ENCODE data around the gene SEPTIN2.
"Not testable (repeated sequence)": the region's sequence is repeated elsewhere in the genome, so short reads cannot be mapped to it uniquely, and the experiment has no call there.

SEPTIN2 gene

GRCh38 chr2:241373446-241373845 is 57.7 kb downstream of the SEPTIN2 start:
- no peaks in the 10 kb centered on the region for H3K9me3 Mint-ChIP-seq
- DNase-seq (no peak), ATAC-seq (no peak)
- H3K27ac Mint-ChIP-seq = no peak overlapping the region
- no peaks in the 10 kb centered on the region for H3K4me1 Mint-ChIP-seq
- no peak overlapping the region for H3K4me3 Mint-ChIP-seq
- no peaks in the 10 kb centered on the region for H3K27me3 Mint-ChIP-seq

GRCh38 chr2:241373906-241374305 is 58.2 kb downstream of the SEPTIN2 start:
- H3K27ac Mint-ChIP-seq, ATAC-seq, H3K4me3 Mint-ChIP-seq, H3K9me3 Mint-ChIP-seq, H3K27me3 Mint-ChIP-seq, DNase-seq, H3K4me1 Mint-ChIP-seq: not testable (repeated sequence)

GRCh38 chr2:241375300-241375699 is 59.6 kb downstream of the SEPTIN2 start:
- DNase-seq (no peak), ATAC-seq (no peak)
- no peaks in the 10 kb centered on the region for H3K4me1 Mint-ChIP-seq
- H3K4me3 Mint-ChIP-seq = no peak overlapping the region
- H3K9me3 Mint-ChIP-seq = no peaks in the 10 kb centered on the region
- no peaks in the 10 kb centered on the region for H3K27me3 Mint-ChIP-seq
- no peak overlapping the region for H3K27ac Mint-ChIP-seq

- Mint-ChIP-seq H3K27me3 (no peaks in the 10 kb centered on the region), H3K4me3 (no peak overlapping the region), H3K4me1 (no peaks in the 10 kb centered on the region), H3K27ac (no peak overlapping the region), H3K9me3 (no peaks in the 10 kb centered on the region)
- ATAC-seq (no peak), DNase-seq (no peak)
Measured at GRCh38 chr2:241376808-241377207, 61.1 kb downstream of the SEPTIN2 start.

- ATAC-seq = no peak
- DNase-seq = no peak
- Mint-ChIP-seq H3K4me3 (no peak overlapping the region), H3K9me3 (no peaks in the 10 kb centered on the region), H3K27me3 (no peaks in the 10 kb centered on the region), H3K4me1 (no peaks in the 10 kb centered on the region), H3K27ac (no peak overlapping the region)
Measured at GRCh38 chr2:241378816-241379215, 63.1 kb downstream of the SEPTIN2 start.

GRCh38 chr2:241379481-241380480 is 64.1 kb downstream of the SEPTIN2 start:
- H3K4me3 Mint-ChIP-seq = no peak overlapping the region
- no peak for DNase-seq

GRCh38 chr2:241381872-241382271 is 66.1 kb downstream of the SEPTIN2 start:
- Mint-ChIP-seq H3K4me1 (no peaks in the 10 kb centered on the region), H3K4me3 (no peak overlapping the region), H3K27ac (peak overlapping the region in 1 of 2 donors; percentile 12), H3K27me3 (no peaks in the 10 kb centered on the region), H3K9me3 (no peaks in the 10 kb centered on the region)
- no peak for DNase-seq
- ATAC-seq = no peak

More at GRCh38 chr2:241379481-241380480, 64.1 kb downstream of the SEPTIN2 start:
- Mint-ChIP-seq H3K27ac (peak overlapping the region in 1 of 2 donors; percentile 14), H3K4me1 (no peaks in the 10 kb centered on the region), H3K9me3 (no peaks in the 10 kb centered on the region), H3K27me3 (no peaks in the 10 kb centered on the region)
- no peak for ATAC-seq

GRCh38 chr2:241385450-241385849 is 69.7 kb downstream of the SEPTIN2 start:
- not testable (repeated sequence) for ATAC-seq, H3K27me3 Mint-ChIP-seq, H3K4me1 Mint-ChIP-seq, DNase-seq, H3K4me3 Mint-ChIP-seq, H3K9me3 Mint-ChIP-seq, H3K27ac Mint-ChIP-seq

GRCh38 chr2:241386519-241386918 is 70.8 kb downstream of the SEPTIN2 start:
- Mint-ChIP-seq H3K9me3 (no peaks in the 10 kb centered on the region), H3K4me1 (peaks cover 11% of the 10 kb centered on the region), H3K27ac (no peak overlapping the region), H3K4me3 (no peak overlapping the region), H3K27me3 (no peaks in the 10 kb centered on the region)
- no peak for ATAC-seq
- no peak for DNase-seq

GRCh38 chr2:241389697-241390096 is 74.0 kb downstream of the SEPTIN2 start:
- no peaks in the 10 kb centered on the region for H3K27me3 Mint-ChIP-seq
- no peak overlapping the region for H3K4me3 Mint-ChIP-seq
- H3K4me1 Mint-ChIP-seq = peaks cover 23% of the 10 kb centered on the region
- ATAC-seq (no peak), DNase-seq (no peak)
- no peak overlapping the region for H3K27ac Mint-ChIP-seq
- no peaks in the 10 kb centered on the region for H3K9me3 Mint-ChIP-seq

GRCh38 chr2:241390301-241391206 is 74.8 kb downstream of the SEPTIN2 start:
- DNase-seq = no peak
- ATAC-seq = no peak
- H3K9me3 Mint-ChIP-seq = no peaks in the 10 kb centered on the region
- H3K4me1 Mint-ChIP-seq = peaks cover 23% of the 10 kb centered on the region
- H3K4me3 Mint-ChIP-seq = no peak overlapping the region
- no peak overlapping the region for H3K27ac Mint-ChIP-seq
- no peaks in the 10 kb centered on the region for H3K27me3 Mint-ChIP-seq

- H3K9me3 Mint-ChIP-seq = no peaks in the 10 kb centered on the region
- DNase-seq (no peak), ATAC-seq (no peak)
- no peaks in the 10 kb centered on the region for H3K27me3 Mint-ChIP-seq
- H3K4me1 Mint-ChIP-seq = peaks cover 23% of the 10 kb centered on the region
- H3K4me3 Mint-ChIP-seq = no peak overlapping the region
- H3K27ac Mint-ChIP-seq = no peak overlapping the region
Measured at GRCh38 chr2:241391892-241392665, 76.4 kb downstream of the SEPTIN2 start.

GRCh38 chr2:241392753-241393152 is 77.0 kb downstream of the SEPTIN2 start:
- H3K27ac Mint-ChIP-seq, H3K4me3 Mint-ChIP-seq, ATAC-seq, DNase-seq, H3K9me3 Mint-ChIP-seq, H3K27me3 Mint-ChIP-seq: not testable (repeated sequence)
- H3K4me1 Mint-ChIP-seq = peaks cover 23% of the 10 kb centered on the region

GRCh38 chr2:241393524-241394196 is 77.9 kb downstream of the SEPTIN2 start:
- no peak for ATAC-seq
- Mint-ChIP-seq H3K27me3 (no peaks in the 10 kb centered on the region), H3K27ac (no peak overlapping the region), H3K4me3 (no peak overlapping the region), H3K4me1 (peaks cover 23% of the 10 kb centered on the region), H3K9me3 (no peaks in the 10 kb centered on the region)
- no peak for DNase-seq

GRCh38 chr2:241396809-241397208 is 81.1 kb downstream of the SEPTIN2 start:
- DNase-seq, ATAC-seq, H3K9me3 Mint-ChIP-seq, H3K4me3 Mint-ChIP-seq, H3K27me3 Mint-ChIP-seq, H3K4me1 Mint-ChIP-seq, H3K27ac Mint-ChIP-seq: not testable (repeated sequence)

Data from stimulated activated naive CD8-positive, alpha-beta T cell treated with anti-CD3 and anti-CD28 coated beads, Interleukin-15, amount 100 ng/mL, for 72 hours (primary cell).